Neuronal stem cell (in vitro differentiated cells): ENCODE results near the gene SYNE1.

Experiments used
- DNase-seq: peaks from one replicate; pipeline ENCODE4 v3.0.0-alpha.2; 2013; ENCODE audit warnings: low spot score
- H2AFZ ChIP-seq: one replicate; pipeline ENCODE4 v1.6.1; 2013; ENCODE audit warnings: mild to moderate bottlenecking, low read length, inconsistent platforms
- H2AK5ac ChIP-seq: 2 replicates; pipeline ENCODE4 v1.6.1; 2013; ENCODE audit warnings: low read depth, mild to moderate bottlenecking, inconsistent platforms, low read length, moderate library complexity, mixed read lengths
- H2BK120ac ChIP-seq: 2 replicates; pipeline ENCODE4 v1.6.1; 2013; ENCODE audit warnings: low read depth, mild to moderate bottlenecking, inconsistent platforms, low read length, moderate library complexity, mixed read lengths
- H2BK12ac ChIP-seq: one replicate; pipeline ENCODE4 v1.6.1; 2013; ENCODE audit warnings: low read length, inconsistent platforms
- H2BK15ac ChIP-seq: 2 replicates; pipeline ENCODE4 v1.6.1; 2013; ENCODE audit warnings: mild to moderate bottlenecking, low read length, inconsistent platforms, mixed read lengths
- H2BK5ac ChIP-seq: one replicate; pipeline ENCODE4 v1.6.1; 2013; ENCODE audit warnings: inconsistent platforms, mild to moderate bottlenecking, low read length, moderate library complexity
- H3K14ac ChIP-seq: one replicate; pipeline ENCODE4 v1.6.1; 2013; ENCODE audit warnings: low read length, inconsistent platforms
- H3K18ac ChIP-seq: 2 replicates; pipeline ENCODE4 v1.6.1; 2013; ENCODE audit warnings: low read length, inconsistent platforms
- H3K23ac ChIP-seq: 2 replicates; pipeline ENCODE4 v1.6.1; 2013; ENCODE audit warnings: low read depth, mild to moderate bottlenecking, mixed read lengths, low read length, inconsistent platforms; ENCODE audit not compliant: poor library complexity
- H3K27ac ChIP-seq: replicated peaks from 3 replicates; pipeline ENCODE4 v1.5.1; 2013; ENCODE audit warnings: low read length, inconsistent platforms
- H3K27me3 ChIP-seq, 3 experiments: 2 replicates each; pipeline ENCODE4 v1.6.1; 2013; ENCODE audit warnings: low read length in 3 of 3, mild to moderate bottlenecking in 2 of 3, inconsistent platforms in 1 of 3, low read depth in 1 of 3, mixed read lengths in 1 of 3, moderate library complexity in 1 of 3; ENCODE audit not compliant: control insufficient read depth in 3 of 3, insufficient read depth in 3 of 3
- H3K36me3 ChIP-seq, 2 donors: replicated peaks in 1 of 2; 2 replicates each; pipeline ENCODE4 v1.6.1; 2013; ENCODE audit warnings: low read length in 2 of 2; ENCODE audit not compliant: control insufficient read depth in 2 of 2, insufficient read depth in 2 of 2
- H3K4ac ChIP-seq: 2 replicates; pipeline ENCODE4 v1.6.1; 2013; ENCODE audit warnings: inconsistent platforms, mild to moderate bottlenecking, low read length, moderate library complexity
- H3K4me1 ChIP-seq, 2 donors: 1 replicate in 1 of 2; 2 replicates in 1 of 2; pipeline ENCODE4 v1.6.1; 2013; ENCODE audit warnings: low read length in 2 of 2, low read depth in 1 of 2; ENCODE audit not compliant: control insufficient read depth in 2 of 2, insufficient read depth in 1 of 2
- H3K4me2 ChIP-seq: one replicate; pipeline ENCODE4 v1.6.1; 2013; ENCODE audit warnings: mild to moderate bottlenecking, low read length, inconsistent platforms; ENCODE audit not compliant: insufficient read depth, poor library complexity, severe bottlenecking
- H3K4me3 ChIP-seq, 2 donors: 2 replicates each; pipeline ENCODE4 v1.5.1; 2013; ENCODE audit warnings: low read length in 2 of 2, mild to moderate bottlenecking in 2 of 2, inconsistent platforms in 1 of 2, moderate library complexity in 1 of 2
- H3K79me1 ChIP-seq: one replicate; pipeline ENCODE4 v1.6.1; 2013; ENCODE audit warnings: low read depth, mild to moderate bottlenecking, inconsistent platforms, low read length, moderate library complexity
- H3K9ac ChIP-seq: one replicate; pipeline ENCODE4 v1.6.1; 2013; ENCODE audit warnings: mild to moderate bottlenecking, low read depth, low read length, inconsistent platforms; ENCODE audit not compliant: poor library complexity
- H3K9me3 ChIP-seq, 2 donors: replicated peaks in 1 of 2; 2 replicates each; pipeline versions ENCODE3 to v1.6.1; 2013; ENCODE audit warnings: low read length in 2 of 2, mild to moderate bottlenecking in 2 of 2, inconsistent platforms in 1 of 2, low read depth in 1 of 2, mixed read lengths in 1 of 2, moderate library complexity in 1 of 2; ENCODE audit not compliant: control insufficient read depth in 2 of 2, insufficient read depth in 1 of 2
- H4K8ac ChIP-seq: one replicate; pipeline ENCODE4 v1.6.1; 2013; ENCODE audit warnings: low read depth, mild to moderate bottlenecking, inconsistent platforms, low read length, moderate library complexity
- H4K91ac ChIP-seq: one replicate; pipeline ENCODE4 v1.6.1; 2013; ENCODE audit warnings: low read length, low read depth, mild to moderate bottlenecking, inconsistent platforms; ENCODE audit not compliant: poor library complexity
- WGBS, 2 donors: extraction: QIAGEN DNeasy Blood & Tissue Kit; methylation state at CpG; one replicate each; pipeline ENCODE4 v1.1.7; 2013; ENCODE audit warnings: missing lambda C conversion rate in 2 of 2, mixed read lengths in 1 of 2; ENCODE audit not compliant: insufficient read length in 2 of 2, insufficient replicate concordance in 1 of 2; ENCODE audit errors: extremely low coverage in 2 of 2; 5-methylcytosine and 5-hydroxymethylcytosine counted together

SYNE1 gene

GRCh38 chr6:152091851-152092341, 545.3 kb downstream of the SYNE1 start:
- Histone ChIP-seq H3K79me1 (no peaks in the 10 kb centered on the region), H3K4me2 (no peak overlapping the region), H3K9me3 (no peaks in the 10 kb centered on the region), H2BK120ac (no peak overlapping the region), H4K8ac (no peak overlapping the region), H2BK12ac (no peak overlapping the region), H2BK5ac (no peak overlapping the region), H2AFZ (no peak overlapping the region), H3K14ac (no peak overlapping the region), H2BK15ac (no peak overlapping the region), H3K4ac (no peak overlapping the region), H3K27me3 (no peaks in the 10 kb centered on the region), H4K91ac (no peak overlapping the region), H3K23ac (no peak overlapping the region), H3K36me3 (no peaks in the 10 kb centered on the region), H3K4me1 (no peaks in the 10 kb centered on the region), H3K4me3 (no peak overlapping the region), H3K18ac (no peak overlapping the region), H3K9ac (no peak overlapping the region), H2AK5ac (no peak overlapping the region), H3K27ac (no peak overlapping the region)
- DNase-seq: no peak
- no CpG with 5 or more reads among the region's 4 CpGs for WGBS, 2 donors

GRCh38 chr6:152091201-152091600, 546.0 kb downstream of the SYNE1 start:
- Histone ChIP-seq H3K4ac (no peak overlapping the region), H3K14ac (no peak overlapping the region), H2BK5ac (no peak overlapping the region), H3K4me2 (no peak overlapping the region), H3K27me3 (no peaks in the 10 kb centered on the region), H4K91ac (no peak overlapping the region), H2BK15ac (no peak overlapping the region), H3K9ac (no peak overlapping the region), H3K36me3 (no peaks in the 10 kb centered on the region), H3K79me1 (no peaks in the 10 kb centered on the region), H3K9me3 (no peaks in the 10 kb centered on the region), H2AK5ac (no peak overlapping the region), H3K4me1 (no peaks in the 10 kb centered on the region), H3K18ac (no peak overlapping the region), H2BK120ac (no peak overlapping the region), H3K4me3 (no peak overlapping the region), H2AFZ (no peak overlapping the region), H3K23ac (no peak overlapping the region), H2BK12ac (no peak overlapping the region), H4K8ac (no peak overlapping the region), H3K27ac (no peak overlapping the region)
- no peak for DNase-seq
- no CpG with 5 or more reads among the region's 2 CpGs for WGBS, 2 donors

GRCh38 chr6:152089992-152090391, 547.2 kb downstream of the SYNE1 start:
- Histone ChIP-seq H3K4me2 (no peak overlapping the region), H3K79me1 (no peaks in the 10 kb centered on the region), H2AK5ac (no peak overlapping the region), H2BK12ac (no peak overlapping the region), H4K8ac (no peak overlapping the region), H3K27ac (no peak overlapping the region), H4K91ac (no peak overlapping the region), H2AFZ (no peak overlapping the region), H3K4me3 (no peak overlapping the region), H3K18ac (no peak overlapping the region), H3K27me3 (no peaks in the 10 kb centered on the region), H3K36me3 (no peaks in the 10 kb centered on the region), H2BK15ac (no peak overlapping the region), H2BK5ac (no peak overlapping the region), H3K4ac (no peak overlapping the region), H3K14ac (no peak overlapping the region), H3K23ac (no peak overlapping the region), H3K4me1 (no peaks in the 10 kb centered on the region), H3K9ac (no peak overlapping the region), H3K9me3 (no peaks in the 10 kb centered on the region), H2BK120ac (no peak overlapping the region)
- WGBS, 2 donors: no CpG with 5 or more reads among the region's 7 CpGs
- no peak for DNase-seq

- H2BK15ac ChIP-seq: no peak overlapping the region
- no peak overlapping the region for H3K4me3 ChIP-seq
- no peaks in the 10 kb centered on the region for H3K36me3 ChIP-seq
- no peak overlapping the region for H3K18ac ChIP-seq
- no peak for DNase-seq
- H4K91ac ChIP-seq: no peak overlapping the region
- no peak overlapping the region for H2BK5ac ChIP-seq
- no peak overlapping the region for H3K4me2 ChIP-seq
- H3K9ac ChIP-seq: no peak overlapping the region
- H3K9me3 ChIP-seq: no peaks in the 10 kb centered on the region
- no CpG with 5 or more reads among the region's 1 CpG for WGBS, 2 donors
- H3K23ac ChIP-seq: no peak overlapping the region
- H3K79me1 ChIP-seq: no peaks in the 10 kb centered on the region
- H3K14ac ChIP-seq: no peak overlapping the region
- no peak overlapping the region for H3K27ac ChIP-seq
- no peak overlapping the region for H4K8ac ChIP-seq
- H2BK12ac ChIP-seq: no peak overlapping the region
- H2AFZ ChIP-seq: no peak overlapping the region
- H2AK5ac ChIP-seq: no peak overlapping the region
- no peak overlapping the region for H2BK120ac ChIP-seq
- no peaks in the 10 kb centered on the region for H3K27me3 ChIP-seq
- H3K4me1 ChIP-seq: no peaks in the 10 kb centered on the region
- no peak overlapping the region for H3K4ac ChIP-seq
These were observed 549.5 kb downstream of the SYNE1 start for GRCh38 chr6:152087701-152088100.
